ENCODE measurements around the gene SPACDR.
"Not testable (repeated sequence)": the region's sequence is repeated elsewhere in the genome, so short reads cannot be mapped to it uniquely, and the experiment has no call there.

Gene SPACDR, protein sequence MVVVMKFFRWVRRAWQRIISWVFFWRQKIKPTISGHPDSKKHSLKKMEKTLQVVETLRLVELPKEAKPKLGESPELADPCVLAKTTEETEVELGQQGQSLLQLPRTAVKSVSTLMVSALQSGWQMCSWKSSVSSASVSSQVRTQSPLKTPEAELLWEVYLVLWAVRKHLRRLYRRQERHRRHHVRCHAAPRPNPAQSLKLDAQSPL

DNA sequence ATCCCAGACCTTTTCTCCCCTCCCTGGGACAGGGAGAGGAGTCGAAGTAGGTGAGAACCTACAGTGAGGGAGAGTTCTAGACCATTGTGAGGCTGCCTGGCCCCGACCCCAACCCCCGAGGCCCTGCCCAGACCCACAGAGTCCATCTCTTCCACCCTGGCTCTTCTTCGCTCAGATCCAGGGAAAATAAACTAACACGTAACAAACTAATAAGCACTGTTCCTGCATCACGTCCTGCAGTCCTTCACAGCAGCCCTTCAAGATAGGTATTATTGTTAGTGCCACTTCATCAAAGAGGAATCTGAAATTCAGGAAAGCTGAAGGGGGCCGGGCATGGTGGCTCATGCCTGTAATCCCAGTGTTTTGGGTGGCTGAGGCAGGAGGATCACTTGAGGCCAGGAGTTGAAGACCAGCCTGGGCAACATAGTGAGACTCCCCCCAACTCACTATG, at the start of gene SPACDR:
Gene SPACDR, minus strand, starts transcription at position 51 of the 451 bp plus-strand sequence. CDS start 235 bp downstream, outside the sequence.
- DNase-seq, result no peak

DNA sequence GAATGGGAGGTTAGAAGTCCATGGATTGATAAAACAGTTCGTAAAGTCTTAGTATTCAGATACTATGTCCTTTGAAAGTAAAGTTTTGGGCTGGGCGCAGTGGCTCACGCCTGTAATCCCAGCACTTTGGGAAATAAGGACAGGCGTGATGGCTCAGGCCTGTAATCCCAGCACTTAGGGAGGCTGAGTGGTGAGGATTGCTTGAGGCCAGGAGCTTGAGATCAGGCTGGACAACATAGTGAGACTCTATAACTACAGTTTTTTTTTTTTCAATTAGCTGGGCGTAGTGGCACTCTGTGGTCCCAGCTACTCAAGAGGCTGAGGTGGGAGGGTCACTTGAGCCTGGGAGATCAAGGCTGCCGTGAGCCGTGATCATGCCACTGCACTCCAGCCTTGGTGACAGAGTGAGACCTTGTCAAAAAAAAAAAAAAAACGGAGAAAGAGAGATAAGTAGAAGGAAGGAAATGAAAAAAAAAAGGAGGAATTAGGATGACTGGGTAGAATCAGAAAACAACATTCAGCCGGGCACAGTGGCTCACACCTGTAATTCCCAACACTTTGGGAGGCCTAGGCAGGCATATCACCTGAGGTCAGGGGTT, 49.3 kb upstream of the SPACDR start:
- no peak for DNase-seq

DNA sequence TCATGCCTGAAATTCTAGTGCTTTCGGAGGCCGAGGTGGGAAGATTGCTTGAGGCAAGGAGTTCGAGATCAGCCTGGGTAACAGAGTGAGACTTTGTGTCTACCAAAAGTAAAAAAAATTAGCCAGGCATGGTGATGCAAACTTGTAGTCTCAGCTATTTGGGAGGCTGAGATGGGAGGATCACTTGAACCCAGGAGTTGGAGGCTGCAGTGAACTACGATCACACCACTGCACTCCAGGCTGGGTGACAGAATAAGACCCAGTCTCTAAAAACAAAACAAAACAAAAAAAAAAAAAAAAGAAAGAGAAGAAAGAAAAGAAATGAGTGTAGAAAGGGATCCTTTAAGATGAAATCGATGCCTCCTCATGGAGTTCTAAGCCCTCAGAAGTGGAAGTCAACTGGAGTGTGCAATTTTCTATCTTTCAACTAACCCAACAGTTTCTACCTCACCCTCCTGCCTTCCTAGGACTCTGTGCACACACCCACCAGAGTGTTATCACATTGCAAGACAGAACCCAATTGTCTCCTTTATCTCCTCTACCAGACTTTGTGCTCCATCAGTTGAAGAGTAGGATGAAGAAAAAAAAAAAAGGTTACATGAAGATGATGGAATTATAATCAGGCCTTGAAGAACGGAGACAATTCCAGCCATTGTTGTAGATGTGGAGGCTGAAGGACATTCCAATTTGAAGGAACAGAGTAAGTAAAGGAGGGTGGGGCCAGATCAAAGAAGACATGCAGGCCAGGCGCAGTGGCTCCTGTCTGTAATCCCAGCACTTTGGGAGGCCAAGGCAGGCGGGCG, 46.6 kb upstream of the SPACDR start:
- DNase-seq, result no peak

DNA sequence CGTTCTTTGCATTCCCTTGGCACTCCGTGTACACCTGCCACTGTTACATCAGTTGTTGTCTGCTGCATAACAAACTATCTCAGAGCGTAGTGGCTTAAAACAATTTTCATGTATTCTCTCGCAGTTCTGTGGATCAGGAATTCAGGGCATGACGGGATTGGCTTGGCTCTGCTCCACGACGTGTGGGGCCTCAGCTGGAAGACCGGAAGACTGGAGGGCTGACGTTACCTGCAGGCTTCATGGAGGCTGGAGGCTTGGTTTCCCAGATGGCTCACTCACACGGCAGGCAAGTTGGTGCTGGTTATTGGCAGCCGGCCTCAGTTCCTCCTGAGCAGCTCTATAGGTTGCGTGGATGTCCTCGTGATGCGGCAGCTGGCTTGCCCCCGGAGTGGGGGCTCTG, 45.2 kb upstream of the SPACDR start:
- no peak for DNase-seq

DNA sequence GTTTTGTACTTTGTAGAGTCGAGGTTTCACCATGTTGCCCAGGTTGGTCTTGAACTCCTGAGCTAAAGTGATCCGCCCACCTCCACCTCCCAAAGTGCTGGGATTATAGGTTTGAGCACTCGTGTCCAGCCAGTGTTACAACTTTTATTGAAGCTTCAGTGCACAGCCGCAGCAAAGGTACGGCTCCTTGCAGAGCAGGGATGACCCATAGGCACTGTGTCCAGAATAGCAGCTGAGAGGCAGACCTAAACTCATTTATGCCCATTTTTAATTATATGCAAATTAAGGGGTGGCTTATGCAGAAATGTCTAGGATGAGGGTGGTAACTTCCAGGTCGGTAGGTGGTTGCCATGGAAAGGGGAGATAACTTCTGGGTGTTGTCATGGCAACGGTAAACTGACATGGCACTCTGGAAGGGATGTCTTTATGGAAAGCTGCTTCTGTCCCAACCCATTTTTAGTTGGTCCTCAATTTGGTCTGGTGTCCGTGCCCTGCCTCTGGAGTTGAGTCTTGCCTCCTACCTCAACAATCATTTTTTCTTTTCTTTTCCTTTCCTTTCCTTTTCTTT, 42.4 kb upstream of the SPACDR start:
- DNase-seq, result no peak

DNA sequence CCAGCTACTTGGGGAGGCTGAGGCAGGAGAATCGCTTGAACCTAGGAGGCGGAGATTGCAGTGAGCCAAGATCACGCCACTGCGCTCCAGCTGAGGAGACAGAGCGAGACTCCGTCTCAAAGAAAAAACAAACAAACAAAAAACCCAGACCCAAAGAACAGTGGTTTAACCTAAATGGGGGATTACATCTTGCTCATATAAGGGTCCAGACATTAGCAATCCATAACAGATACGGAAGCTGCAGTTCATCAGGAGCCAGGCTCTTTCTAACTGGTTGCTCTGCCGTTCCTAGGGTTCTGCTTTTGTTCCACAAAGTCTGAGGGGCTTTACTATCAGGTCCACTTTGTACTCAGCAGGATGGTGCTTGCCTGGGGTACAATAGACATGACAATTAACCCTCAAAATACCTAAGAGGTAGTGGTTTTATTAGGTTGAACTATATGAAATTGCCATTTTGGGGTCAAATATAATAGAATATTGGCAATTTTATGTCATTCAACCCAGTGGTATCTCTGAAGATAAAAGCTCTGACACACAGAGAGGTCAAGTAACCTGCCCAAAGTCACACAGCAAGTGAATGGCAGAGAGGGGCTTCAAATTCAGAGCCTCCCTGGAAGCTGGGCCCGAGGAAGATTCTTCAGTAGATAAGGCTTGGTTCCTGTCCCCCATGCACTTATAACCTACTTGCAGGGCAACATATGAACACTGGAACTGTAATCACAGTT, 41.0 kb upstream of the SPACDR start:
- DNase-seq, result no peak

DNA sequence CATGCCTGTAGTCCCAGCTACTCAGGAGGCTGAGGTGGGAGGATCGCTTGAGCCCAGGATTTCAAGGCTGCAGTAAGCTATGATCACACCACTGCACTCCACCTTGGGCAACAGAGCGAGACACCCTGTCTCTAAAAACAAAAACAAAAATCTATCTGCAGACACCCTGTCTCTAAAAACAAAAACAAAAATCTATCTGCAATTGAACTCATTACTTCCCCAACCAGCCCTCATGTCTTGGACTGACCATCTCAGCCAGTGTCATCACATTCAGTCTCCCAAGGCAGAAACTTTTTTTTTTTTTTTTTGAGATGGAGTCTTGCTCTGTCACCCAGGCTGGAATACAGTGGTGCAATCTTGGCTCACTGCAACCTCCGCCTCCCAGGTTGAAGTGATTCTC, 40.0 kb upstream of the SPACDR start:
- not testable (repeated sequence) for DNase-seq

DNA sequence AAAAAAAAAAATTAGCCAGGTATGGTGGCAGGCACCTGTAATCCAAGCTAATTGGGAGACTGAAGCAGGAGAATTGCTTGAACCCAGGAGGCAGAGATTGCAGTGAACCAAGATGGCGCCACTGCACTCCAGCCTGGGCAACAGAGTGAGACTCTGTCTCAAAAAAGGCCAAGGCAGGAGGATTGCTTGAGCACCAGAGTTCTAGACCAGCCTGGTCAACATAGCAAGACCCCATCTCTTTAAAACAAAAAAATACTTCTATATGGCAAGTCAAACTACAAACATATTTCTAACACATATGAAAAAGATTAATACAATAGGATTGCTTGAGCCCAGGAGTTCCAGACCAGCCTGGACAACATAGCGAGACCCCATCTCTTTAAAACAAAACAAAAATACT, 36.7 kb upstream of the SPACDR start:
- not testable (repeated sequence) for DNase-seq

DNA sequence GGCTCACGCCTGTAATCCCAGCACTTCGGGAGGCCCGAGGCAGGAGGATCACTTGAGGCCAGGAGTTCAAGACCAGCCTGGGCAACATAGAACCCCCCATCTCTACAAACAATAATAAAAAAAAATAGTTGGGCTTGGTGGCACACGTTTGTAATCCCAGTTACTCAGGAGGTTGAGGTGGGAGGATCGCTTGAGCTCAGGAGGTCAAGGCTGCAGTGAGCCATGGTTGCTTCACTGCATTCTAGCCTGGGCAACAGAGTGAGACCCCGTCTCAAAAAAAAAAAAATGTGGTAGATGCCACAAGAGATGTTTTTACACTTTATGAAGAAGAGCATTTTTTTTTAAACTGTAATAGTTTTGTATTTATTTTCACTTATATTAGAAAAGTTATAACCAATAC, 32.4 kb upstream of the SPACDR start:
- DNase-seq, result no peak

DNA sequence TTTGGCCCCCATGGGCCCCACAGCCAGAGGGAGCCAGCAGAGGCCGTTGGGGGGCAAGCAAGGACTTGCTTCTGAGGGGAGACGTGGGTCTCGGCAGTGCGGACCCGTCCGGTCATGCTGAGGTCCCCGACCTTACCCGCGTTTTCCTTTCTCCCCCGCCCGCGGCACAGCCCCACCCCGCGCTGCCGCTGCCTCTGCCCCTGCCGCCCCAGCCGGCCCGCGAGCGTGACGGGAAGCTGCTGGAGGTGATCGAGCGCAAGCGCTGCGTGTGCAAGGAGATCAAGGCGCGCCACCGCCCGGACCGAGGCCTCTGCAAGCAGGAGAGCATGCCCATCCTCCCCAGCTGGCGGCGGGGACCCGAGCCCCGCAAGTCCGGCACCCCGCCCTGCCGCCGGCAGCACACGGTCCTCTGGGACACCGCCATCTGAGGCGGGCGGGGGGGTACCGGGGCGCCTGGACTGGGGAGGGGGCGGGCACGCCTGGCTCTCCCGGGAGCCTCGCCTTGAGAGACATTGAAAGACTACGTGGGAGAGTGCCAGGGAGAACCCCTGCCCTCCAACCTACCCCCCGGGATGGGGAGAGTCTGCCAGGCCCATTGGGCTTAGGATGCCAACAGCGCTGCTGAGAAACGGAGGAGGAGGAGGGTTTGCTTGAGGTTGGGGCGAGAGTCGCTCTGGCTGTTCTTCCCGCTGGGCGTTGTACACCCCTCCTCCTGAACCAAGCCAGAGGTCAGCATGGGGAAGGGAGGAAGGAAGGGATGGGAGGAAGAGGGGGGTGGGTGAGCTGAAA, 29.6 kb upstream of the SPACDR start:
- DNase-seq, result peak; percentile 77

DNA sequence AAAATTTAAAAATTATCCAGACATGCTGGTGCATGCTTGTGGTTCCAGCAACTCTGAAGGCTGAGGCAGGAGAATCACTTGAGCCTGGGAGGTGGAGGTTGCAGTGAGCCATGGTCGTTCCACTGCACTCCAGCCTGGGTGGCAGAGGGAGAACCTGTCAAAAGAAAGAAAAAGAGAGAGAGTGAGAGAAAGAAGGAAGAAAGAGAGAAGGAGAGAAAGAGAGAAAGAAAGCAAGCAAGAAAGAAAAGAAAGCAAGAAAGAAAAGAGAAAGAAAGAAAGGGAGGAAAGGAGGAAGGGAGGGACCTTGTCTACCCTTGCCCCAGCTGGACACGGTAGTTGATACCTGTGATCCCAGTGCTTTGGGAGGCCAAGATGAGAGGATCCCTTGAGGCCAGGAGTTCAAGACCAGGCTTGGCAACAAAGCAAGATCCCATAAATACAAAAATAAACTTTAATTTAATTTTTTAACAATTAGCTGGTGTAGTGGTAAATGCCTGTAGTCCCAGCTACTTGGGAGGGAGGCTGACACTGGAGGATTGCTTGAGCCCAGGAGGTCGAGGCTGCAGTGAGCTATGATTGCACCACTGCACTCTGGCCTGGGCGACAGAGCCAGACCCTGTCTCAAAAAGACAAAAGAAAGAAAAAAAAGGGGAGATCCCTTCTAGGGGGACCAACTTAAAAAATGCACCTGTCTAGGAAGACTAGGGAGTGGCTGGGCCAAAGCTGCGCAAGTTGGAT, 28.8 kb upstream of the SPACDR start:
- DNase-seq, result no peak

DNA sequence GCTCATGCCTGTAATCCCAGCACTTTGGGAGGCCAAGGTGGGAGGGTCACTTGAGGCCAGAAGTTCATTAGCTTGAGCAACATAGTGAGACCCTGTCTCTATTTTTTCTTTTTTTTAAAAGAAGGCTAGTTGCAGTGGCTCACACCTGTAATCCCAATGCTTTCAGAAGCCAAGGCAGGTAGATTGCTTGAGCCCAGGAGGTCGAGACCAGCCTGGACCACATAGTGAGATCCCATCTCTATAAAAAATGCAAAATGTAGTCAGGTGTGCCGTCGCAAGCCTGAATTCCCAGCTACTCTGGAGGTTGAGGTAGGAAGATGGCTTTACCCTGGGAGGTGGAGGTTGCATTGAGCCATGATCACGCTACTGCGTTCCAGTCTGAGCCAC, 27.1 kb upstream of the SPACDR start:
- no peak for DNase-seq

DNA sequence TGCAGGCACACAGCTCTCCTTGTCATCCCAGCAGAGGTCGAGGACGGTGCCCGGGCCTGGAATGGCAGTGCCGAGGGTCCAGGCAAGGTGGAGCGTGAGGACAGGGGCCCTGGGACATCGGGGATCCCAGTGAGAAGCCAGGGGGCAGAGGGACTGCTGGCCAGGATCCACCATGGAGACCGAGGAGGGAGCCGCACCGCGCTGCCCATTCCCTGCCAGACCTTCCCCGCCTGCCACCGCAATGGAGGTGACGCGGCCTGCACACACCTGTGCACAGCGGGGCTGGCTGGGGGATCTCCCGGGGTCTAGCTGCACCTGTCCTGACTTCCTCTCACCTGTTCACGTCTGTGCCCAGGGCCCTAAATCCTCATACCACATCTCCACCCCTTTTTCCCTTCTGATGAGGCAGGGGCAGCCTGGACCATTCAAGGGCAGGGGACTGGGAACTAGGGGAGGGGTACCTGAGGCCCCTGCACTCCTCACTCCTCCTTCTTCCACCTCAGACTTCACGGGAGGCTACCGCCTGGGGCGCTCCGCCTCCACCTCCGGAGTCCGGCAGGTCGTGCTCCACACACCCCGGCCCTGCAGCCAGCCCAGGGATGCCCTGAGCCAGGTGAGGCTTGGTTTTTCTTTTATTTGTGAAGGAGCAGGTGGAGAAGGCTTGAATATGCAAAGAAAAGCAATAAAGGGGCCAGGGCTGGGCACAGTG, 26.6 kb upstream of the SPACDR start:
- DNase-seq, result no peak

DNA sequence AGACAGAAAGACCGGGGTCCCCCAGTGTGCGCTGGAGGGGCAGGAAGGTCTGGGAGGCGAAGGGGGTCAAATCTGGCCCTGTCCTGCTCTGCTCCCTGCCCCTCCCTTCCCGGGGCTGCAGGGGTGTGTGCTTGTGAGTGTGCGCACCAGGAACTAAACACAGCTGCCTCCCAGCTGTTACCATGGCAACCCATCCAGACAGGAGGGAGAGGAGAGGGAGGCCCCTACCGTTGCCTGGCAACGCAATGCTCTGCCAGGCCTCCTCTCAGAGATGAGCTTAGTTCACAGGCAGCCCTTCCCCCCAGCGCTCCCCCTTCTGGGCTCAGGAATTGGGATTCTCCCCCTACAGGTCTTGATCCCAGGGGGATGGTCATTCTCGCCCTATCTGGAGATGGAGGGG, 25.8 kb upstream of the SPACDR start:
- DNase-seq, result peak; percentile 65

DNA sequence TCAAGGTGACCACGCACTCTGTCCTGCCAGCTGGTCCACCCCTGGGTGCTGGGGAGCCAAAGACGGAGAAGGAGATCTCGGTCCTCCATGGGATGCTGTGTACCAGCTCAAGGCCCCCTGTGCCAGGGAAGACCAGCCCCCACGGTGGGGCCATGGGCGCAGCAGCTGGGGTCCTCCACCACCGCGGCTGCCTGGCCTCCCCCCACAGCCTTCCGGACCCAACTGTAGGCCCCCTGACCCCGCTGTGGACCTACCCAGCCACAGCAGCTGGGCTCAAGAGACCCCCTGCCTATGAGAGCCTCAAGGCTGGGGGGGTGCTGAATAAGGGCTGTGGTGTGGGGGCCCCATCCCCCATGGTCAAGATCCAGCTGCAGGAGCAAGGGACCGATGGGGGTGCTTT, 25.1 kb upstream of the SPACDR start:
- no peak for DNase-seq

DNA sequence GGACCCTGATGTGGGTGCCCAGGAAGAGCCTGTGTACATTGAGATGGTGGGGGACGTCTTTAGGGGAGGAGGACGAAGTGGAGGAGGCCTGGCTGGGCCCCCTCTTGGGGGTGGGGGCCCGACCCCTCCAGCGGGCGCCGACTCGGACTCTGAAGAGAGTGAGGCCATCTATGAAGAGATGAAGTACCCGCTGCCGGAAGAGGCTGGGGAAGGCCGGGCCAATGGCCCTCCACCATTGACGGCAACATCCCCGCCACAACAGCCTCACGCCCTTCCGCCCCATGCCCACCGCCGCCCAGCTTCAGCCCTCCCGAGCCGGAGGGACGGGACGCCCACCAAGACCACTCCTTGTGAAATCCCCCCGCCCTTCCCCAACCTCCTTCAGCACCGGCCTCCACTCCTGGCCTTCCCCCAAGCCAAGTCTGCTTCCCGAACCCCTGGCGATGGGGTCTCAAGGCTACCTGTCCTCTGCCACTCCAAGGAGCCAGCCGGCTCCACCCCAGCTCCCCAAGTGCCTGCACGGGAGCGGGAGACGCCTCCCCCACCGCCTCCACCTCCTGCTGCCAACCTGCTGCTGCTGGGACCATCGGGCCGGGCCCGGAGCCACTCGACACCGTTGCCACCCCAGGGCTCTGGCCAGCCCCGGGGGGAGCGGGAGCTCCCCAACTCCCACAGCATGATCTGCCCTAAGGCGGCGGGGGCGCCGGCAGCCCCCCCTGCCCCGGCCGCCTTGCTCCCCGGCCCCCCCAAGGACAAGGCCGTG, 24.5 kb upstream of the SPACDR start:
- no peak for DNase-seq

DNA sequence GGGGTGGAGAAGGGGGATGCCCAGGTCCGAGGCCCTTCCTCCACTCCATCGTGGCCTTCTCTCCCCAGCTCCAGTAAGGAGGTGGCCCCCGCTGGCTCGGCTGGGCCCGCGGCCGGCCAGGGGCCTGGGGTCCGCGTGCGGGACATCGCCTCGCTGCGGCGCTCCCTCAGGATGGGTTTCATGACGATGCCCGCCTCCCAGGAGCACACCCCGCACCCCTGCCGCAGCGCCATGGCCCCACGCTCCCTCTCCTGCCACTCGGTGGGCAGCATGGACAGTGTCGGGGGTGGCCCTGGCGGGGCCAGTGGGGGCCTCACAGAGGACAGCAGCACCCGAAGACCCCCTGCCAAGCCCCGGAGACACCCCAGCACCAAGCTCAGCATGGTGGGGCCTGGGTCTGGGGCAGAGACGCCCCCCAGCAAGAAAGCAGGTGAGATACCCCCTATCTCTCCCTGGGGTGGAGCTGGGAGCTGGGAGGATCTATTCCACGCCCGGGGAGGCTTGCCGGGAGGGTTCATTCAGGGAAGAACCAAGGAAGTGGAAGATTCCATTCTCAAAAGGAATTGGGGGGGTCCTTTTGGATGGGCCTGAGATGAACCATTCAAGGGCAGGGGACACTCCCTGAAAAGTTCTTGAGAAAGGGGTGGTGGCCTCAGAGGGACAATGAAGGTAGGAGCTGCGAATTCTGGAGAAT, 22.8 kb upstream of the SPACDR start:
- no peak for DNase-seq

DNA sequence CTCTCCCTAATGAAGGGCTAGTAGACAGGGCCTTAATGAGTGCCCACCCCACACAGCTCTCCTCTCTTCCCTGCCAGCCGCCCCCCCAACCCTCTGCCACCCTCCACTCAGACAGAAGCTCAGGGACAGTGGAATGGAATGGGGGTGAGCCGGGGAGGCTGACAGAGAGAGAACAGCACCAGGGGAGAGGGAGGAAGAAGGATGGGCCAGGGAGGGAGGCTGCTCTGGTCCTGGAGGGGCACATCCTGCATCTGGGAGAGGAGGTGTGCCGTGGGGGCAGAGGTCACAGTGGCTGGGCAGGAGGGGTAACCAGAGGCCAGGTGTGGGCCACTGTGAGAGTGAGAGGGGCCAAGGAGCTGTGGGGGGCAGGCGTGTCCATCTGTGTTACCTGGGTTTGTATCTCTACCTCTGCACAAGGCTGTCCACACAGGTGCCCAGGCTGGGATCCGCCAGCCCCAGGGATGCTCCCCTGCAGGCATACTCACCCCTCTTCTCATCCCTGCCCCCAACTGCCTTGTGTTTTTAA, 22.1 kb upstream of the SPACDR start:
- no peak for DNase-seq

DNA sequence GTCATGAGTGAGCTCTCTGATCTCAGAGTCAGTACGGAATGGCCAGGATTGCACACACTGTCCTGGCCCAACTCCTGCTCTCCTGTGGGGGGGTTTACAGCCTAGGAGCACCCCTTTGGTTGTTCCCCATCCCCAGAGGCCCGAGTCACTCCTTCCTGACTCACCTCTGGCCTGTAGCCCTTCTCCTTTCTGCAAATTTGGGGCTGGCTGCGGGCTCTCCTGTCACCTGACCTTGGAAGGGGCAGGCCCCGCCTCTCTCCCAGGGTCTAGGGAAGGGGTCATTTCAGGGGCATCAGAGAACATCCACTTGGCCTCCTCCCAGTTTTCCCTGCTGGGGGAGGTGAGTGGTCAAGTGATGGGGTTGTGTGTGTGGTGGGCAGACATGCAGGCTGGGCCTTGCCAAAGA, 21.4 kb upstream of the SPACDR start:
- DNase-seq, result no peak
